Measurements from ENCODE around the gene FOXN4. TPM values are rescaled to one million over a fixed set of nuclear protein-coding genes. Genes with fewer than 3 reads are reported as not detected.

Gene FOXN4
- total RNA-seq, 1 donor from 2014 or later, result not detected

GRCh38 chr12:109287181-109287580, 21.9 kb downstream of the FOXN4 start:
- no peak for DNase-seq (ENCODE audit: low spot score)
- H3K27me3 Mint-ChIP-seq (ENCODE audit: low read depth), result peaks cover 16% of the 10 kb centered on the region
- no peak overlapping the region for H3K4me3 Mint-ChIP-seq (ENCODE audit: low read depth)
- intact Hi-C loops (cut with micrococcal nuclease), result no loop called here
- H3K27ac Mint-ChIP-seq, result no peak overlapping the region
- H3K4me1 Mint-ChIP-seq (ENCODE audit: low read depth), result no peaks in the 10 kb centered on the region
- no peaks in the 10 kb centered on the region for H3K9me3 Mint-ChIP-seq
- H3K36me3 Mint-ChIP-seq (ENCODE audit: low read depth), result no peaks in the 10 kb centered on the region

- Mint-ChIP-seq H3K27me3 (ENCODE audit: low read depth) (peaks cover 14% of the 10 kb centered on the region), H3K9me3 (no peaks in the 10 kb centered on the region), H3K36me3 (ENCODE audit: low read depth) (no peaks in the 10 kb centered on the region), H3K4me3 (ENCODE audit: low read depth) (no peak overlapping the region), H3K27ac (no peak overlapping the region), H3K4me1 (ENCODE audit: low read depth) (no peaks in the 10 kb centered on the region)
- DNase-seq (ENCODE audit: low spot score), result no peak
- intact Hi-C loops (cut with micrococcal nuclease), result no loop called here
Measured at GRCh38 chr12:109286652-109287051, 22.4 kb downstream of the FOXN4 start.

- intact Hi-C loops (cut with micrococcal nuclease), result no loop called here
- peaks cover 12% of the 10 kb centered on the region for H3K27me3 Mint-ChIP-seq (ENCODE audit: low read depth)
- H3K9me3 Mint-ChIP-seq, result no peaks in the 10 kb centered on the region
- DNase-seq (ENCODE audit: low spot score), result no peak
- no peaks in the 10 kb centered on the region for H3K36me3 Mint-ChIP-seq (ENCODE audit: low read depth)
- H3K27ac Mint-ChIP-seq, result no peak overlapping the region
- H3K4me1 Mint-ChIP-seq (ENCODE audit: low read depth), result no peaks in the 10 kb centered on the region
- no peak overlapping the region for H3K4me3 Mint-ChIP-seq (ENCODE audit: low read depth)
Measured at GRCh38 chr12:109286252-109286651, 22.8 kb downstream of the FOXN4 start.

GRCh38 chr12:109284392-109284791, 24.7 kb downstream of the FOXN4 start:
- Mint-ChIP-seq H3K4me1 (ENCODE audit: low read depth) (no peaks in the 10 kb centered on the region), H3K9me3 (no peaks in the 10 kb centered on the region), H3K36me3 (ENCODE audit: low read depth) (no peaks in the 10 kb centered on the region), H3K4me3 (ENCODE audit: low read depth) (no peak overlapping the region), H3K27me3 (ENCODE audit: low read depth) (peaks cover 6% of the 10 kb centered on the region), H3K27ac (no peak overlapping the region)
- no peak for DNase-seq (ENCODE audit: low spot score)
- intact Hi-C loops (cut with micrococcal nuclease), result no loop called here

- DNase-seq (ENCODE audit: low spot score), result no peak
- intact Hi-C loops (cut with micrococcal nuclease), result no loop called here
- H3K36me3 Mint-ChIP-seq (ENCODE audit: low read depth), result no peaks in the 10 kb centered on the region
- H3K4me3 Mint-ChIP-seq (ENCODE audit: low read depth), result no peak overlapping the region
- H3K9me3 Mint-ChIP-seq, result no peaks in the 10 kb centered on the region
- H3K27me3 Mint-ChIP-seq (ENCODE audit: low read depth), result no peaks in the 10 kb centered on the region
- no peak overlapping the region for H3K27ac Mint-ChIP-seq
- no peaks in the 10 kb centered on the region for H3K4me1 Mint-ChIP-seq (ENCODE audit: low read depth)
Measured at GRCh38 chr12:109281452-109281851, 27.6 kb downstream of the FOXN4 start.

GRCh38 chr12:109279525-109279924, 29.6 kb downstream of the FOXN4 start:
- H3K4me1 Mint-ChIP-seq (ENCODE audit: low read depth), result no peaks in the 10 kb centered on the region
- no peaks in the 10 kb centered on the region for H3K36me3 Mint-ChIP-seq (ENCODE audit: low read depth)
- intact Hi-C loops (cut with micrococcal nuclease), result no loop called here
- H3K27me3 Mint-ChIP-seq (ENCODE audit: low read depth), result no peaks in the 10 kb centered on the region
- DNase-seq (ENCODE audit: low spot score), result no peak
- no peak overlapping the region for H3K4me3 Mint-ChIP-seq (ENCODE audit: low read depth)
- no peak overlapping the region for H3K27ac Mint-ChIP-seq
- no peaks in the 10 kb centered on the region for H3K9me3 Mint-ChIP-seq

GRCh38 chr12:109278912-109279311, 30.2 kb downstream of the FOXN4 start:
- Mint-ChIP-seq H3K27me3 (ENCODE audit: low read depth) (no peaks in the 10 kb centered on the region), H3K36me3 (ENCODE audit: low read depth) (no peaks in the 10 kb centered on the region), H3K4me3 (ENCODE audit: low read depth) (no peak overlapping the region), H3K4me1 (ENCODE audit: low read depth) (no peaks in the 10 kb centered on the region), H3K9me3 (no peaks in the 10 kb centered on the region), H3K27ac (no peak overlapping the region)
- DNase-seq (ENCODE audit: low spot score), result no peak
- intact Hi-C loops (cut with micrococcal nuclease), result no loop called here

- no peaks in the 10 kb centered on the region for H3K4me1 Mint-ChIP-seq (ENCODE audit: low read depth)
- peaks cover 4% of the 10 kb centered on the region for H3K27me3 Mint-ChIP-seq (ENCODE audit: low read depth)
- H3K27ac Mint-ChIP-seq, result no peak overlapping the region
- H3K36me3 Mint-ChIP-seq (ENCODE audit: low read depth), result no peaks in the 10 kb centered on the region
- DNase-seq (ENCODE audit: low spot score), result no peak
- H3K4me3 Mint-ChIP-seq (ENCODE audit: low read depth), result no peak overlapping the region
- intact Hi-C loops (cut with micrococcal nuclease), result no loop called here
- H3K9me3 Mint-ChIP-seq, result no peaks in the 10 kb centered on the region
Measured at GRCh38 chr12:109277899-109278762, 31.0 kb downstream of the FOXN4 start.

GRCh38 chr12:109277255-109277898, 31.7 kb downstream of the FOXN4 start:
- Mint-ChIP-seq H3K27ac (no peak overlapping the region), H3K4me3 (ENCODE audit: low read depth) (no peak overlapping the region), H3K4me1 (ENCODE audit: low read depth) (no peaks in the 10 kb centered on the region), H3K27me3 (ENCODE audit: low read depth) (peaks cover 5% of the 10 kb centered on the region), H3K9me3 (no peaks in the 10 kb centered on the region), H3K36me3 (ENCODE audit: low read depth) (no peaks in the 10 kb centered on the region)
- intact Hi-C loops (cut with micrococcal nuclease), result no loop called here
- no peak for DNase-seq (ENCODE audit: low spot score)

- Mint-ChIP-seq H3K4me1 (ENCODE audit: low read depth) (no peaks in the 10 kb centered on the region), H3K4me3 (ENCODE audit: low read depth) (no peak overlapping the region), H3K27me3 (ENCODE audit: low read depth) (peaks cover 7% of the 10 kb centered on the region), H3K36me3 (ENCODE audit: low read depth) (no peaks in the 10 kb centered on the region), H3K9me3 (no peaks in the 10 kb centered on the region), H3K27ac (no peak overlapping the region)
- DNase-seq (ENCODE audit: low spot score), result no peak
- intact Hi-C loops (cut with micrococcal nuclease), result no loop called here
Measured at GRCh38 chr12:109276160-109276559, 32.9 kb downstream of the FOXN4 start.

GRCh38 chr12:109275173-109275572, 33.9 kb downstream of the FOXN4 start:
- H3K36me3 Mint-ChIP-seq (ENCODE audit: low read depth), result no peaks in the 10 kb centered on the region
- no peak overlapping the region for H3K4me3 Mint-ChIP-seq (ENCODE audit: low read depth)

GRCh38 chr12:109274381-109274780, 34.7 kb downstream of the FOXN4 start:
- Mint-ChIP-seq H3K27ac (no peak overlapping the region), H3K36me3 (ENCODE audit: low read depth) (no peaks in the 10 kb centered on the region), H3K27me3 (ENCODE audit: low read depth) (peaks cover 7% of the 10 kb centered on the region), H3K4me3 (ENCODE audit: low read depth) (no peak overlapping the region), H3K9me3 (no peaks in the 10 kb centered on the region), H3K4me1 (ENCODE audit: low read depth) (no peaks in the 10 kb centered on the region)
- intact Hi-C loops (cut with micrococcal nuclease), result no loop called here
- no peak for DNase-seq (ENCODE audit: low spot score)

More at GRCh38 chr12:109275173-109275572, 33.9 kb downstream of the FOXN4 start:
- no peaks in the 10 kb centered on the region for H3K9me3 Mint-ChIP-seq
- intact Hi-C loops (cut with micrococcal nuclease), result no loop called here
- DNase-seq (ENCODE audit: low spot score), result no peak
- no peaks in the 10 kb centered on the region for H3K4me1 Mint-ChIP-seq (ENCODE audit: low read depth)
- H3K27ac Mint-ChIP-seq, result no peak overlapping the region
- H3K27me3 Mint-ChIP-seq (ENCODE audit: low read depth), result peaks cover 7% of the 10 kb centered on the region

- DNase-seq (ENCODE audit: low spot score), result no peak
- intact Hi-C loops (cut with micrococcal nuclease), result no loop called here
- no peak overlapping the region for H3K4me3 Mint-ChIP-seq (ENCODE audit: low read depth)
- no peaks in the 10 kb centered on the region for H3K9me3 Mint-ChIP-seq
- no peak overlapping the region for H3K27ac Mint-ChIP-seq
- no peaks in the 10 kb centered on the region for H3K4me1 Mint-ChIP-seq (ENCODE audit: low read depth)
- peaks cover 7% of the 10 kb centered on the region for H3K27me3 Mint-ChIP-seq (ENCODE audit: low read depth)
- no peaks in the 10 kb centered on the region for H3K36me3 Mint-ChIP-seq (ENCODE audit: low read depth)
Measured at GRCh38 chr12:109273354-109273753, 35.7 kb downstream of the FOXN4 start.

Measured in activated T-helper 2 cell treated with anti-CD3 and anti-CD28 coated beads, Interferon-gamma antibody, Interleukin-2, Interleukin-4, amounts not matched to agents 10 μg/mL and 5 μg/mL and 100 μg/mL, durations not matched to agents 14 hours and 24 hours and 36 hours (primary cell).